GM12892 (cell line): Measurements from ENCODE around the gene TMPRSS9.

Source experiments
- POLR2A ChIP-seq: IDR thresholded peaks from 2 replicates; pipeline ENCODE4 v1.6.1; 2011; ENCODE audit warnings: low read depth, low read length, control low read depth
- POLR2AphosphoS5 ChIP-seq: IDR thresholded peaks from 2 replicates; pipeline ENCODE4 v1.6.1; 2011; ENCODE audit warnings: low read depth, low read length, control low read depth

GRCh38 chr19:2385053-2385721 lies 25.1 kb downstream of the TMPRSS9 start:
- TF ChIP-seq POLR2A (no peak), POLR2AphosphoS5 (no peak)
